Measurements from ENCODE around the gene IL32.

Gene IL32

GRCh38 chr16:3089717-3090592, 24.5 kb downstream of the IL32 start:
- no peak for DNase-seq (ENCODE audit: low read depth in 2 of 2)

- no peak for DNase-seq (ENCODE audit: low read depth in 2 of 2)
Measured at GRCh38 chr16:3091551-3091950, 26.1 kb downstream of the IL32 start.

GRCh38 chr16:3092501-3092941, 27.1 kb downstream of the IL32 start:
- DNase-seq (ENCODE audit: low read depth in 2 of 2) = no peak

GRCh38 chr16:3094289-3095027, 29.0 kb downstream of the IL32 start:
- DNase-seq (ENCODE audit: low read depth in 2 of 2) = no peak

GRCh38 chr16:3095869-3096268, 30.4 kb downstream of the IL32 start:
- no peak for DNase-seq (ENCODE audit: low read depth in 2 of 2)

- no peak for DNase-seq (ENCODE audit: low read depth in 2 of 2)
Measured at GRCh38 chr16:3096362-3096761, 30.9 kb downstream of the IL32 start.

- DNase-seq (ENCODE audit: low read depth in 2 of 2) = no peak
Measured at GRCh38 chr16:3097266-3097665, 31.8 kb downstream of the IL32 start.

GRCh38 chr16:3098459-3099394, 33.3 kb downstream of the IL32 start, which contains the start of gene ZSCAN10:
Gene ZSCAN10 (minus strand): TSS chr16:3099294. CDS start chr16:3092937, 6,357 bp downstream.
- no peak for DNase-seq (ENCODE audit: low read depth in 2 of 2)

GRCh38 chr16:3099395-3099731, 33.9 kb downstream of the IL32 start:
- DNase-seq (ENCODE audit: low read depth in 2 of 2) = no peak

- DNase-seq (ENCODE audit: low read depth in 2 of 2) = peak; percentile 86 to 91
Measured at GRCh38 chr16:3099732-3100499, 34.5 kb downstream of the IL32 start.

- DNase-seq (ENCODE audit: low read depth in 2 of 2) = no peak
Measured at GRCh38 chr16:3101018-3101840, 35.8 kb downstream of the IL32 start.

GRCh38 chr16:3101841-3102470, 36.5 kb downstream of the IL32 start:
- DNase-seq (ENCODE audit: low read depth in 2 of 2) = no peak

GRCh38 chr16:3106205-3106928, 40.9 kb downstream of the IL32 start:
- DNase-seq (ENCODE audit: low read depth in 2 of 2) = peak; percentile 80 to 82

GRCh38 chr16:3112058-3112880, 46.8 kb downstream of the IL32 start, which contains the start of gene ZNF205:
Gene ZNF205 (plus strand): TSS chr16:3112586. CDS start chr16:3113431, 845 bp downstream.
- DNase-seq (ENCODE audit: low read depth in 2 of 2) = no peak

- DNase-seq (ENCODE audit: low read depth in 2 of 2) = no peak
Measured at GRCh38 chr16:3112881-3113574, 47.6 kb downstream of the IL32 start.

GRCh38 chr16:3113765-3114479, 48.5 kb downstream of the IL32 start:
- no peak for DNase-seq (ENCODE audit: low read depth in 2 of 2)

GRCh38 chr16:3115003-3115402, 49.6 kb downstream of the IL32 start:
- no peak for DNase-seq (ENCODE audit: low read depth in 2 of 2)

Measured in stimulated activated CD4-positive, alpha-beta T cell treated with anti-CD3 and anti-CD28 coated beads, Interleukin-1b, Interleukin-23, amount 100 ng/mL, for 1 hour (primary cell).